ENCODE data around the gene ZNF630. TPM values are rescaled to one million over a fixed set of nuclear protein-coding genes. Genes with fewer than 3 reads are reported as not detected.

The ZNF630 gene
- total RNA-seq: 0.18 and 0.97 TPM in 2 replicates

DNA sequence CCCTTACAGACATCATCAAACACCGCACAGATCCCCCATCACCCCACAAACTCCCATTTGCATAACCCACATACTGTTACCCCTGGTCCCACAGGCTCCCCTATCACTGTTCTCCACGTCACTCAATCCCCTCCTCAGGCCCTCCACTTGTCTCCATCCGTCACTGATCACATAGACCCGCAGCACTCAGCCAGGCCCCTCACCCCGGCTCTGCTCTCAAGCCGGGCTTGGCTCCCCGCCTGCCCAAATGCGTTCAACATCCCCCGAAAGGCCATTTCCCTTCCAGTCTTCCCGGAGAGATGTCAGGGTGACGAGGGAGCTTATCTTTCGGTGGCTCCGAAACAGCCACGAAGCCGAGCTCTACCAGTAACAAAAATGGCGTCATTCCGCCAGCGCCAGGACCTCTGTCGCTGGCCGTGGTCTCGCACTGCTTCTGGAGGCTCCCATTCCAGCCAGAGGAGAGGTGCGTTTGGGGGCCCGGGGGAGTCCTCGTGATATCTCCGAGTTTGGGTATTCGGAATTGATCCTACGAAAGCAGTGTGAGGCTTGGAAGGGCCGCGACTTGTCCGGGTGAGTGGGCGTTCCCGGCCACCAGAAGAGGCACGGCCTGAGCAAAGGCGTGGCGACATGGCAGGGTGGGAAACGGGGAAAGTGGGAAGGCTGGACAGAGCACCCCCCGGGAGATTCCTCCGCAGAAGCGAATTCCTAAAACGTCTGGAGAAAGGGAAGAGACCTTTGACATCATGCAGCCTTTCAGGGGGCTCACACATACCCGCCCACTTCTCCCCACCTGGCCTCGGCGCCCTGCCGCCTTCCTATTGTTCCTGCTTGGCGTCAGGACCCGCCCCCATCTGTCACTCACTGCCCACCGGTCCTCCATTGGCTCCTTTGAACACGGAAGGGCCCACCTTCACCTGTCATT lies at the start of gene ZNF630:
ZNF630 (minus strand) TSS at position 577 of the 922 bp plus-strand sequence. CDS start 4,754 bp downstream, outside the sequence.

Other genes starting within 250 kb of the ZNF630 start
- 3.1 and 3.6 TPM in 2 replicates for gene ZNF81, start 234.7 kb downstream of the ZNF630 start, total RNA-seq
- gene ZNF182, start 67.7 kb downstream of the ZNF630 start, total RNA-seq: 1.5 and 3.2 TPM in 2 replicates
- gene SPACA5, start 64.7 kb downstream of the ZNF630 start, total RNA-seq: not detected in 2 replicates
- not detected in 2 replicates for gene SPACA5B, start 59.0 kb upstream of the ZNF630 start, total RNA-seq
- not detected in 2 replicates for gene SSX5, start 125.2 kb upstream of the ZNF630 start, total RNA-seq
- not detected in 2 replicates for gene SSX1, start 183.8 kb upstream of the ZNF630 start, total RNA-seq